ENCODE measurements around the gene SH3PXD2A.

DNA sequence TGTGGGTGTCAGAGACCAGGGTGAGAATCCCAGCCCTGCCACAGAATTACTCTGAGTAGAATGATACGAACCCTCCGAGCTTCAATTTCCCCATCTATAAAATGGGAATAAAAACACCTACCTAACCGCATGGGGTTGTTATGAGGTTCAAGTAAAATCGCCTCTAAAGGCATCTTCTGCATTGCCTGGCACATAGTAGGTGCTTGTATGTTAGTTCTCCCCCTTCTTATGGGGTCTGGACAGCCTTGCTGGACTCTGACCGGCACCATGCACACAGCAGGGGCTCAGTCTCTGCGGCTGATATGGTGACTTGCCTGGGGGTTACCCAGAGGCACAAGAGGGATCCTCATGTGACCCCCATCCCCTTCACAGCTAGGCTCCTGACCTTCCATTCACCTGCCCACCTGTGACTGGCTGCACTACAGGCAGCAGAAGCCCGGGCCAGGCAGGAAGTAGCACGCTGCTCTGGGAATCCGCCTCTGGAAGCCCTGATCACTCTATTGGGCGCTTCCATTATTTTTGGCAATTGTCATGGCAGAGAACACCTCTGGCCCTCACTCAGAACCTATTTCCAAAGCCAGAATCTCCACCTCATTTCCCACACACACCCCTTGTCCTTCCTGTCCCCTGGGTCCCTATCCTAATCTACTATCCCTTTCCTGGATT lies 6.0 kb downstream of the SH3PXD2A start:
- no peak for TF ChIP-seq POLR2AphosphoS5 (IDR thresholded peaks at IDR 0.05; ENCODE audit: low read depth, low read length)
- no peak for TF ChIP-seq POLR2A (IDR thresholded peaks at IDR 0.05; ENCODE audit: low read depth, low read length)
- TF ChIP-seq TAF1 (IDR thresholded peaks at IDR 0.05; ENCODE audit: borderline replicate concordance, low read depth, low read length), result no peak
